ENCODE data around the gene ARHGAP25.

DNA sequence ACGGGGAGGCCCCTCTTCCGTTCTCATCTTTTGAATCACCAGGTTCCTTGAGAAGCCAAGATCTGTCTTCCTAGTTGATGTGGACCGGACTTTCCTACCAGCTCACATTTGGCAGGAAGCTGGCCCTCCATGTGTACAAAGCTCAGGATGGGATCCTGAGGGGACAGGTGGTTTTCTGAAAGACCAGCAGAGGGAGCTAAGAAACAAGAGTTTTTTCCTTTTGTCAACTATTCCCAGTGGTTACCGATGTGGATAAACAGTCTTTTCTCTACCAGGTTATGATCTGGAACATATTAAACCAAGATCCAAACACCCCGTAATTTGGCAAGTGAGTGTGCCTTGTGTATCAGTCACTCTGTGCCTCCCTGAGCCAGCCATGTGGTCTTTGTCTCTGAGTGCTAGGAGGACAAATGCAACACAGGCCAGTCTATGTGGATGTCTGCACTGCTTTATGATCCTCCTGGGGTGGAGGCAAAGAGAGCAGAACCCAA, 25.1 kb upstream of the ARHGAP25 start:
- TF ChIP-seq, protein P1, sequence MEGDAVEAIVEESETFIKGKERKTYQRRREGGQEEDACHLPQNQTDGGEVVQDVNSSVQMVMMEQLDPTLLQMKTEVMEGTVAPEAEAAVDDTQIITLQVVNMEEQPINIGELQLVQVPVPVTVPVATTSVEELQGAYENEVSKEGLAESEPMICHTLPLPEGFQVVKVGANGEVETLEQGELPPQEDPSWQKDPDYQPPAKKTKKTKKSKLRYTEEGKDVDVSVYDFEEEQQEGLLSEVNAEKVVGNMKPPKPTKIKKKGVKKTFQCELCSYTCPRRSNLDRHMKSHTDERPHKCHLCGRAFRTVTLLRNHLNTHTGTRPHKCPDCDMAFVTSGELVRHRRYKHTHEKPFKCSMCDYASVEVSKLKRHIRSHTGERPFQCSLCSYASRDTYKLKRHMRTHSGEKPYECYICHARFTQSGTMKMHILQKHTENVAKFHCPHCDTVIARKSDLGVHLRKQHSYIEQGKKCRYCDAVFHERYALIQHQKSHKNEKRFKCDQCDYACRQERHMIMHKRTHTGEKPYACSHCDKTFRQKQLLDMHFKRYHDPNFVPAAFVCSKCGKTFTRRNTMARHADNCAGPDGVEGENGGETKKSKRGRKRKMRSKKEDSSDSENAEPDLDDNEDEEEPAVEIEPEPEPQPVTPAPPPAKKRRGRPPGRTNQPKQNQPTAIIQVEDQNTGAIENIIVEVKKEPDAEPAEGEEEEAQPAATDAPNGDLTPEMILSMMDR (IDR thresholded peaks at IDR 0.05): peak; percentile 70
- TF ChIP-seq EZH2phosphoT487 (IDR thresholded peaks at IDR 0.05) (no peak), EZH2 (IDR thresholded peaks at IDR 0.05) (no peak)
